Glomerular visceral epithelial cell (primary cell): Measurements from ENCODE around the gene LMO7.

Source experiments
- DNase-seq: peaks from one replicate; pipeline ENCODE4 v3.0.0-alpha.2; 2016; ENCODE audit errors: extremely low spot score

The LMO7 gene

GRCh38 chr13:75843074-75843473 is 206.9 kb downstream of the LMO7 start:
- no peak for DNase-seq

- no peak for DNase-seq
These were observed 207.9 kb downstream of the LMO7 start for GRCh38 chr13:75843991-75844390.

- DNase-seq, result no peak
These were observed 211.5 kb downstream of the LMO7 start for GRCh38 chr13:75847588-75847987.

- DNase-seq, result no peak
These were observed 214.8 kb downstream of the LMO7 start for GRCh38 chr13:75850916-75851315.

- no peak for DNase-seq
These were observed 219.1 kb downstream of the LMO7 start for GRCh38 chr13:75855216-75855615.

- DNase-seq, result no peak
These were observed 219.7 kb downstream of the LMO7 start for GRCh38 chr13:75855847-75856246.

GRCh38 chr13:75857291-75857690 is 221.2 kb downstream of the LMO7 start:
- no peak for DNase-seq

GRCh38 chr13:75860935-75861334 is 224.8 kb downstream of the LMO7 start:
- DNase-seq, result no peak

- DNase-seq, result no peak
These were observed 225.7 kb downstream of the LMO7 start for GRCh38 chr13:75861786-75862185.

- no peak for DNase-seq
These were observed 228.6 kb downstream of the LMO7 start for GRCh38 chr13:75864718-75865117.

- DNase-seq, result no peak
These were observed 231.4 kb downstream of the LMO7 start for GRCh38 chr13:75867379-75868117.

GRCh38 chr13:75869981-75870380 is 233.9 kb downstream of the LMO7 start:
- no peak for DNase-seq

GRCh38 chr13:75870397-75870903 is 234.3 kb downstream of the LMO7 start:
- peak; percentile 17 for DNase-seq

- DNase-seq, result no peak
These were observed 234.9 kb downstream of the LMO7 start for GRCh38 chr13:75871059-75871458.

GRCh38 chr13:75872980-75873379 is 236.8 kb downstream of the LMO7 start:
- no peak for DNase-seq

- no peak for DNase-seq
These were observed 237.4 kb downstream of the LMO7 start for GRCh38 chr13:75873494-75873893.

GRCh38 chr13:75875450-75875849 is 239.3 kb downstream of the LMO7 start:
- DNase-seq, result no peak

- DNase-seq, result peak; percentile 65
These were observed 240.3 kb downstream of the LMO7 start for GRCh38 chr13:75876142-75877050.

- no peak for DNase-seq
These were observed 240.9 kb downstream of the LMO7 start for GRCh38 chr13:75877071-75877470.

- DNase-seq, result no peak
These were observed 243.5 kb downstream of the LMO7 start for GRCh38 chr13:75879656-75880055.

GRCh38 chr13:75881109-75881775 is 245.1 kb downstream of the LMO7 start:
- DNase-seq, result no peak

- no peak for DNase-seq
These were observed 246.1 kb downstream of the LMO7 start for GRCh38 chr13:75882261-75882660.
